ENCODE data around the gene OR2J3.

- TF ChIP-seq ETV6 (CRISPR knock-in tag; IDR thresholded peaks at IDR 0.05) (no peak), KAT7 (CRISPR knock-in tag; IDR thresholded peaks at IDR 0.05; ENCODE audit: borderline replicate concordance) (no peak), E2F4 (CRISPR knock-in tag; IDR thresholded peaks at IDR 0.05; ENCODE audit: borderline replicate concordance, low read depth) (no peak), USF1 (CRISPR knock-in tag; IDR thresholded peaks at IDR 0.05) (no peak), JUN (CRISPR knock-in tag; IDR thresholded peaks at IDR 0.05) (no peak), CTCF (IDR thresholded peaks at IDR 0.05) (no peak), ZNF416 (CRISPR knock-in tag; IDR thresholded peaks at IDR 0.05) (no peak), ATF2 (CRISPR knock-in tag; IDR thresholded peaks at IDR 0.05; ENCODE audit: borderline replicate concordance, low read depth) (no peak), ZNF121 (CRISPR knock-in tag; IDR thresholded peaks at IDR 0.05) (no peak)
These were observed 21.6 kb downstream of the OR2J3 start for GRCh38 chr6:29129326-29130012.
